DOHH2 (cell line): Measurements from ENCODE around the gene MZT2A.
"Not testable (repeated sequence)": the region's sequence is repeated elsewhere in the genome, so short reads cannot be mapped to it uniquely, and the experiment has no call there.

Experiments used
- CTCF ChIP-seq: fragments of 200-600 bp; sonication (generic); IDR thresholded peaks from one replicate; pipeline ENCODE4 v1.5.1; 2014; ENCODE audit warnings: antibody characterized with exemption, mild to moderate bottlenecking, low read depth, low read length; ENCODE audit not compliant: poor library complexity, severe bottlenecking
- EZH2phosphoT487 ChIP-seq: fragments of 200-600 bp; sonication (generic); IDR thresholded peaks from 2 replicates; pipeline ENCODE4 v1.6.1; 2017; ENCODE audit warnings: borderline replicate concordance, mild to moderate bottlenecking, antibody characterized with exemption, low read length, moderate library complexity, mixed read lengths

DNA sequence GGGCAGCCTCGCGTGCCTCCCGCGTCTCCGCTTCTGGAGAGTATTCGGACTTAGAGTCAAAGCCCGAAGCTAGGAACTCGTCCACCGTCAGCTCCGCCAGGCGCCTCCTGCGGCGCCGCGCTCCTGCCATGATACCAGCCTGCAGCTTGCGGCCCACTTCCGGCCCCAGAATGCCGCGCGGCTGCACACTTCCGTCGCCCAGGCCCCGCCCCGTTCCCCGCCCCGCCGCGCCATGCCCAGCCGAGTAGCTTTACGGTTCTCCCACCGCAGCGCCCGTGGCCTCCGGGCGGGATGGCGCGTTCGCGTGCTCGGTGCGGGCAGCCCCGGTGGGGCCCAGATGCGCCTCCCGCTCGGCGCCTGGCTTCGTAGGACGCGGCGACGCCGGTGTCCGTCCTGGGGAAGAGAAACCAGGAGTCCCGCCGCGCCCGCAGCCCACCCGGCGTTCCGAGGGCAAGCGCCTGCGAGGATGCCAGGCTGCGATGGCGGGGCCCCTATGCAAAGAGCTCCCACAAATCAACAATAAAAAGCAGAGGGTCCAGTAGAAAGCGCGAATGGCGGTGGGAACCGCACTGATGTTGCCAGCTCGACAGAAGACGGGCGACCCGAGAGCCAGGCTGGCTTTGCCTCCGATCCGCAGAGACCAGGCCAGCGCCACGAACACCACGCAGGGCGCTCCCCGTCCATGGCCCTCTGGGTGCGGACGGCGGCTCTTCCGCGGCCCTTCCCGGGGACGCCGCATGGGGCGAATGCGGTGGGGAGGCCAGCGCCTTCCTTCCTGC lies 47.3 kb downstream of the MZT2A start:
- TF ChIP-seq CTCF, EZH2phosphoT487: not testable (repeated sequence)
